Gastroesophageal sphincter (tissue), 2 donors: Measurements from ENCODE around the gene KIF12.

ENCODE experiments used
- EP300 ChIP-seq: sonication (generic); formaldehyde crosslinking; IDR thresholded peaks from one replicate; pipeline ENCODE4 v1.6.1; 2017; ENCODE audit warnings: antibody characterized with exemption, mild to moderate bottlenecking
- POLR2A ChIP-seq, 2 donors: fragments of 450-650 bp; IDR thresholded peaks; one replicate each; pipeline ENCODE4 v1.6.1; 2017; ENCODE audit warnings: antibody characterized with exemption in 2 of 2, mild to moderate bottlenecking in 2 of 2, moderate library complexity in 1 of 2
- POLR2AphosphoS5 ChIP-seq: sonication (generic); formaldehyde crosslinking; IDR thresholded peaks from one replicate; pipeline ENCODE4 v1.6.1; 2017; ENCODE audit warnings: antibody characterized with exemption

DNA sequence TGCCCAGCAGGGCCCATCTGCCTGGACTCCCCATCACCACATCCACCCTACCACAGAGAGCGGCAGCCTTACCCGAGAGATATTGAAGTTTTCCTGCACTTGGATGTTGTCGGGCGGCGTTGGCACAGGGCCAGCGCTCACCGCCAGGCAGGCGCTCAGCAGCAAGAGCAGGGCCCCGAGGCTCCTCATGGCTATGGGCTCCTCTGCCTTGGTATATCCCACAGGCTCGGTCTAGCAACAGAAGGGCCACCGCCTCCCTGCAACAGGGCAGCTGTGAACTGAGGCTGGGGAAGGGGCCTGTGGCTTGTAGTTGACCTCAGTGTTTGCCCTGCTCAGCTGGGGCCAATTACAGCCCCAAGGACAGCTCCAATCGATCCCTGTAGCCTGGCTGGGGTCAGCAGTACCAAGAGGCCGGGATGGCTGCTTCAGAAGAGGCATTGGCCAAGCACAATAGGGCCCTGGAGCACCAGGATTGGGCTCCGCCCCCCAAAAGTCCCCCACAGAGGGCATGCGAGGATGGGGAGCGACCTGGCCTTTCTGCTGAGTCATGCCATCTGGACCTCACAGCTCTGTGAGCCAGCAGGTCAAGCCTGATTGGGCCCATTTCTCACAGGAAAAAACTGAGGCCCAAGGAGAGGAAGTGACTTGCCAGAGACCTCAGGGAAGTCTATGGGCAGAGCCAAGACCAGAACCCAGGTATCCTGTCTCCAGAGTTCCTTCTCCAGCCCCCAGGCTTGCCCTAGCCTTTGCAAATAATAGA is 20.9 kb downstream of the KIF12 start, which contains the start of gene AMBP:
- TF ChIP-seq POLR2AphosphoS5 (no peak), POLR2A (IDR thresholded peaks at IDR 0.05) (no peak), EP300 (no peak)
